Heart left ventricle (tissue), 16 donors: ENCODE measurements around the gene TBCD. TPM values are rescaled to one million over a fixed set of nuclear protein-coding genes. Genes with fewer than 3 reads are reported as not detected.

Experiments used
- ATAC-seq, 4 donors: fragments of 200-7000 bp; cut with Tn5 transposase; one replicate each; pipeline ENCODE4 v1.9.1; 2020 to 2022; ENCODE audit warnings: moderate library complexity in 4 of 4, mild to moderate bottlenecking in 3 of 4, moderate number of reproducible peaks in 1 of 4
- DNase-seq, 5 donors: peaks; one replicate each; pipeline ENCODE4 v3.0.0-alpha.2; 2020
- H3K27ac ChIP-seq, 12 donors: fragments of 200-600 bp; sonication (generic) in 4 of 12; one replicate each; pipeline versions ENCODE4 v1.5.0 to v1.8.0; 2016 to 2022; ENCODE audit warnings: mild to moderate bottlenecking in 2 of 12
- H3K27me3 ChIP-seq, 9 donors: fragments of 200-600 bp; sonication (generic) in 2 of 9; one replicate each; pipeline versions ENCODE4 v1.5.1 to v1.8.0; 2016 to 2022; ENCODE audit warnings: mild to moderate bottlenecking in 3 of 9
- H3K36me3 ChIP-seq, 9 donors: fragments of 200-600 bp; sonication (generic) in 2 of 9; one replicate each; pipeline versions ENCODE4 v1.5.0 to v1.8.0; 2018 to 2022; ENCODE audit warnings: mild to moderate bottlenecking in 2 of 9
- H3K4me1 ChIP-seq, 12 donors: fragments of 200-600 bp; sonication (generic) in 4 of 12; one replicate each; pipeline versions ENCODE4 v1.5.0 to v1.8.0; 2016 to 2022; ENCODE audit warnings: mild to moderate bottlenecking in 3 of 12
- H3K4me3 ChIP-seq, 12 donors: fragments of 200-600 bp; sonication (generic) in 4 of 12; one replicate each; pipeline versions ENCODE4 v1.5.0 to v1.8.0; 2017 to 2022; ENCODE audit warnings: mild to moderate bottlenecking in 9 of 12, moderate library complexity in 4 of 12
- H3K9me3 ChIP-seq, 12 donors: fragments of 200-600 bp; sonication (generic) in 4 of 12; one replicate each; pipeline versions ENCODE4 v1.5.0 to v1.8.0; 2016 to 2022; ENCODE audit warnings: mild to moderate bottlenecking in 1 of 12
- CTCF ChIP-seq, 12 donors: fragments of 200-600 bp; sonication (generic) in 4 of 12; IDR thresholded peaks; one replicate each; pipeline versions ENCODE4 v1.5.0 to v1.8.0; 2018 to 2022; ENCODE audit warnings: antibody characterized with exemption in 12 of 12, mild to moderate bottlenecking in 5 of 12
- POLR2A ChIP-seq, 2 donors: fragments of 450-650 bp; IDR thresholded peaks; one replicate each; pipeline ENCODE4 v1.6.1; 2017; ENCODE audit warnings: antibody characterized with exemption in 2 of 2, mild to moderate bottlenecking in 2 of 2, moderate library complexity in 2 of 2
- WGBS, 4 donors: extraction: QIAGEN DNeasy Blood & Tissue Kit in 2 of 4; methylation state at CpG; one replicate each; pipeline versions ENCODE4 v1.1.5 to v1.1.7; 2013 to 2018; 5-methylcytosine and 5-hydroxymethylcytosine counted together
- intact Hi-C, 10 donors: fragments of 100-400 bp; cut with DNase I; formaldehyde crosslinking; loops; one replicate each; pipeline versions ENCODE4 v1.11.1 to v1.14.2; 2022
- polyA plus RNA-seq, 2 donors: library from polyadenylated mRNA; stranded (reverse); fragments of 200-250 nt; gene quantifications; one replicate each; pipeline ENCODE4 v1.2.3, GENCODE V29; 2013
- total RNA-seq, 9 donors: library from RNA; depleted of rRNA in 2 of 9; stranded (reverse); fragments of >200 nt in 2 of 9; fragmentation: NEBNext Ultra II Directional in 3 of 9; extraction: Animal tissue kit (Norgen Biotek cat#: 25700) in 3 of 9; gene quantifications; one replicate each; pipeline versions ENCODE4 v1.1.0 to v1.2.4, GENCODE V29; 2016 to 2023
- donor health status: ischemic (EF 13 %, LVEDD 7.1; RV severe dilation, severe dysfunction).
- donor health status: healthy with polysubstance abuse.
- donor health status: DM: no; HTN: yes; CAD: no.
- donor health status: DM: no; HTN: no; CAD: no.
- donor health status: ischemic (EF 25% LVEDD 6.9; RV normal size, moderate dysfunction).
- donor health status: ischemic (EF 25% LVEDD 5.7; RV mildly dilated, moderate dysfunction).
- donor health status: healthy.
- donor health status: DM: yes; HTN: yes; CAD: no.
- donor health status: ischemic (EF 35%, LVEDD 5.7; RV mildly dilated, moderate dysfunction).
- donor health status: nonischemic (EF 11% LVEDD 7.7; RV severe dilation, severe dysfunction).
- donor health status: DM: yes; HTN: yes; CAD: no.
- donor health status: PGD.
- donor health status: ischemic (EF 29% LVEDD 5.4; RV normal size, mild dysfunction).
- donor health status: nonischemic (EF 23%, LVEDD 6.1; RV moderate dilation, normal function).

The TBCD gene
- total and polyA plus RNA-seq, 11 donors, result 36.9 to 98.4 (median 58.5) TPM

- H3K27me3 ChIP-seq, result no peaks in the 10 kb centered on the region
- H3K27ac ChIP-seq, result no peak overlapping the region
- intact Hi-C loops, result no loop called here
- DNase-seq, result no peak
- peaks cover 0 to 57% (median 33%) of the 10 kb centered on the region in 9 donors for H3K36me3 ChIP-seq
- H3K4me1 ChIP-seq, result no peaks in the 10 kb centered on the region
- TF ChIP-seq CTCF (IDR thresholded peaks at IDR 0.05), result no peak
- TF ChIP-seq POLR2A (IDR thresholded peaks at IDR 0.05), result no peak
- ATAC-seq, result no peak
- H3K9me3 ChIP-seq, result peaks cover 0 to 40% (median 25%) of the 10 kb centered on the region in 12 donors
- no peak overlapping the region for H3K4me3 ChIP-seq
Observed at GRCh38 chr17:82946081-82946480, 194.2 kb downstream of the TBCD start.

GRCh38 chr17:82947051-82947991 is 195.5 kb downstream of the TBCD start:
- TF ChIP-seq CTCF (IDR thresholded peaks at IDR 0.05) (no peak), POLR2A (IDR thresholded peaks at IDR 0.05) (no peak)
- DNase-seq (peak in 1 of 5 donors; percentile 22), ATAC-seq (peak; percentile 10 to 43 (median 28))
- no peak overlapping the region for H3K27ac ChIP-seq
- 90 to 96% (median 95%) methylated on average over 11 of the region's 11 CpGs for WGBS, 4 donors
- H3K27me3 ChIP-seq, result no peaks in the 10 kb centered on the region
- no peaks in the 10 kb centered on the region for H3K4me1 ChIP-seq
- H3K4me3 ChIP-seq, result no peak overlapping the region
- peaks cover 0 to 45% (median 21%) of the 10 kb centered on the region in 9 donors for H3K36me3 ChIP-seq
- intact Hi-C loops, result no loop called here
- H3K9me3 ChIP-seq, result peaks cover 0 to 40% (median 25%) of the 10 kb centered on the region in 12 donors

GRCh38 chr17:82948081-82948511 is 196.2 kb downstream of the TBCD start:
- Histone ChIP-seq H3K27ac (no peak overlapping the region), H3K36me3 (peaks cover 0 to 37% (median 14%) of the 10 kb centered on the region in 9 donors), H3K27me3 (no peaks in the 10 kb centered on the region), H3K4me3 (no peak overlapping the region), H3K9me3 (peaks cover 0 to 47% (median 25%) of the 10 kb centered on the region in 12 donors), H3K4me1 (no peaks in the 10 kb centered on the region)
- TF ChIP-seq CTCF (IDR thresholded peaks at IDR 0.05), result no peak
- TF ChIP-seq POLR2A (IDR thresholded peaks at IDR 0.05), result no peak
- ATAC-seq, result peak in 2 of 4 donors; percentile 20 to 43
- DNase-seq, result peak in 1 of 5 donors; percentile 49
- 91 to 96% (median 94%) methylated on average over 17 to 18 of the region's 18 CpGs for WGBS, 4 donors
- intact Hi-C loops, result no loop called here

- Histone ChIP-seq H3K4me3 (no peak overlapping the region), H3K4me1 (no peaks in the 10 kb centered on the region), H3K27me3 (no peaks in the 10 kb centered on the region), H3K36me3 (peaks cover 0 to 29% (median 5%) of the 10 kb centered on the region in 9 donors), H3K9me3 (peaks cover 0 to 48% (median 23%) of the 10 kb centered on the region in 12 donors), H3K27ac (no peak overlapping the region)
- 96 to 98% (median 98%) methylated on average over 5 of the region's 5 CpGs for WGBS, 4 donors
- ATAC-seq (no peak), DNase-seq (peak in 1 of 5 donors; percentile 10)
- intact Hi-C loops, result no loop called here
- no peak for TF ChIP-seq POLR2A (IDR thresholded peaks at IDR 0.05)
- no peak for TF ChIP-seq CTCF (IDR thresholded peaks at IDR 0.05)
Observed at GRCh38 chr17:82948957-82949356, 197.1 kb downstream of the TBCD start.
